Spleen (tissue), 7 donors: ENCODE results near the gene PCDHA6.
"Not testable (repeated sequence)": the region's sequence is repeated elsewhere in the genome, so short reads cannot be mapped to it uniquely, and the experiment has no call there.

Source experiments
- POLR2A ChIP-seq, 3 donors: fragments of 450-650 bp; IDR thresholded peaks; one replicate each; pipeline ENCODE4 v1.5.1; 2017; ENCODE audit warnings: antibody characterized with exemption in 3 of 3, mild to moderate bottlenecking in 1 of 3
- POLR2AphosphoS5 ChIP-seq, 3 donors: sonication (generic); formaldehyde crosslinking; IDR thresholded peaks; one replicate each; pipeline ENCODE4 v1.5.1; 2017; ENCODE audit warnings: antibody characterized with exemption in 3 of 3
- TF ChIP-seq, protein P1 (sequence below), 11 experiments: fragments of 200-600 bp in 7 of 11; fragments of 450-650 bp in 4 of 11; sonication (generic) in 4 of 11; IDR thresholded peaks in 8 of 11; conservative IDR thresholded peaks in 3 of 11; 1 replicate in 7 of 11; 2 replicates in 4 of 11; pipeline versions ENCODE4 v1.4.0 to v1.8.0; 2016 to 2021; ENCODE audit warnings: antibody characterized with exemption in 11 of 11, inconsistent platforms in 4 of 11, mild to moderate bottlenecking in 1 of 11
- donor health status: DM: no; HTN: no; CAD: no; lungs with moderate emphysema.
- donor health status: DM: no; HTN: no; CAD: no.
- donor health status: DM: no; HTN: no; CAD: no.

DNA sequence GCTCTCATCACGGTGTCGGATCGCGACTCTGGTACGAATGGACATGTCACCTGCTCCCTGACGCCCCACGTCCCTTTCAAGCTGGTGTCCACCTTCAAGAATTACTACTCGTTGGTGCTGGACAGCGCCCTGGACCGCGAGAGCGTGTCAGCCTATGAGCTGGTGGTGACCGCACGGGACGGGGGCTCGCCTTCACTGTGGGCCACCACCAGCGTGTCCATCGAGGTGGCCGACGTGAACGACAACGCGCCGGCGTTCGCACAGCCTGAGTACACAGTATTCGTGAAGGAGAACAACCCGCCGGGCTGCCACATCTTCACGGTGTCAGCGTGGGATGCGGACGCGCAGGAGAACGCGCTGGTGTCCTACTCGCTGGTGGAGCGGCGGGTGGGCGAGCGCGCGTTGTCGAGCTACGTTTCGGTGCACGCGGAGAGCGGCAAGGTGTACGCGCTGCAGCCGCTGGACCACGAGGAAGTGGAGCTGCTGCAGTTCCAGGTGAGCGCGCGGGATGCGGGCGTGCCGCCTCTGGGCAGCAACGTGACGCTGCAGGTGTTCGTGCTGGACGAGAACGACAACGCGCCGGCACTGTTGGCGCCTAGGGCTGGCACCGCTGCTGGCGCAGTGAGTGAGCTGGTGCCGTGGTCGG is 31.6 kb upstream of the PCDHA6 start:
- TF ChIP-seq, protein P1, sequence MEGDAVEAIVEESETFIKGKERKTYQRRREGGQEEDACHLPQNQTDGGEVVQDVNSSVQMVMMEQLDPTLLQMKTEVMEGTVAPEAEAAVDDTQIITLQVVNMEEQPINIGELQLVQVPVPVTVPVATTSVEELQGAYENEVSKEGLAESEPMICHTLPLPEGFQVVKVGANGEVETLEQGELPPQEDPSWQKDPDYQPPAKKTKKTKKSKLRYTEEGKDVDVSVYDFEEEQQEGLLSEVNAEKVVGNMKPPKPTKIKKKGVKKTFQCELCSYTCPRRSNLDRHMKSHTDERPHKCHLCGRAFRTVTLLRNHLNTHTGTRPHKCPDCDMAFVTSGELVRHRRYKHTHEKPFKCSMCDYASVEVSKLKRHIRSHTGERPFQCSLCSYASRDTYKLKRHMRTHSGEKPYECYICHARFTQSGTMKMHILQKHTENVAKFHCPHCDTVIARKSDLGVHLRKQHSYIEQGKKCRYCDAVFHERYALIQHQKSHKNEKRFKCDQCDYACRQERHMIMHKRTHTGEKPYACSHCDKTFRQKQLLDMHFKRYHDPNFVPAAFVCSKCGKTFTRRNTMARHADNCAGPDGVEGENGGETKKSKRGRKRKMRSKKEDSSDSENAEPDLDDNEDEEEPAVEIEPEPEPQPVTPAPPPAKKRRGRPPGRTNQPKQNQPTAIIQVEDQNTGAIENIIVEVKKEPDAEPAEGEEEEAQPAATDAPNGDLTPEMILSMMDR (IDR thresholded peaks at IDR 0.05 in 8 of 11, conservative IDR thresholded peaks at IDR 0.05 in 3 of 11) = not testable (repeated sequence)
- not testable (repeated sequence) for TF ChIP-seq POLR2AphosphoS5, POLR2A (IDR thresholded peaks at IDR 0.05)
